Measurements from ENCODE around the gene SLC13A3.
"Not testable (repeated sequence)": the region's sequence is repeated elsewhere in the genome, so short reads cannot be mapped to it uniquely, and the experiment has no call there.

The SLC13A3 gene

DNA sequence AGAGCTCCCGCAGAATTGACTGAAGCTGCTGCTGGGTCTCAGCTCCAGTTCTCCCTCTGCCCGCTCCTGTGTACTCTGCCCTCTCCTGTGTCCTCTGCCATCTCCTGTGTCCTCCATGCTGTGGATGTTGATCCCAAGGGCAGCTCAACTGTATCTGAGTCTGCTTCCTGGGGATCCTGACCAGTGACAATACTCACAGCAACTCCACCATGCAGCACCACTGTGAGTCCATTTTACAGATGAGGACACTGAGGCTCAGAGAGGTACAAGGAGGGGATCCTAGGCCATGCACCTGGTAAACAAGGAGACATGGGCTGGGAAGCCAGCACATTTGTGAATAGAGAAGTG is 29.4 kb upstream of the SLC13A3 start:
- no peak for DNase-seq (ENCODE audit: low spot score)

DNA sequence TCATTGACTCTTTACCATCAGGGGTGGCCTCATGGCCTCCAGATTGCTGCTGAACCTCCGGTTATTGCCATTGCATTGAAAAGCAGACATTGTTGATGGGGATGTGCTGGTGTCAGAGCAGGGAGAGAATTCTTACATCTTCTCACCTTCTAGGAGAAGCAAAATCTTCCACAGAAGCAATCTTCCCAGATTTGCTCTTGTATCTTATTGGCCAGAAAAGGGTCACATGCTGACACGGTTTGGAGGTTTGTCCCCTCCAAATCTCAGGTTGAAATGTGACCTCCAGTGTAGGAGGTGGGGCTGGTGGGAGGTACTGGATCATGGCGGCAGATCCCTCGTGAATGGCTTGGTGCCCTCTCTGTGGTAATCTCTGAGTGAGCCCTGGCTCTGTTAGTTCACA is 27.3 kb upstream of the SLC13A3 start:
- DNase-seq (ENCODE audit: low spot score) = no peak

DNA sequence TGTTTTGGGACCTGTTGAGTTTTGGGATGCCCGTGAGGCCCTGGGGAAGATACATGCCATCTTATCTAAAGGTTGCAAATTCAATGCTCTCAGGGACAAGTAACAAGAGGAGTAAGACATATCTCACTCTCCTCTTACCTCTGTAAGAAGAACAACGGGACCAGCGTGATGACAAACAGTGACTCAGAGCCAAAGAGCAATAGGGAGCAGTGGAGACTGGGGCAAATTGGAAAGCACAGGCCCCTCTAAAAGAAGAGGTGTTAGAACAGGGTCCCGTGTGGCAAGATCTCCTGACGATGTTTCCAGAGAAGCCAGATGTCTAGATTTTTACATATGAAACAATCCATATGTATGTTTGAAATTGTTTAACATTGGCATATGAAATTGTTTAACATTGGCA is 26.3 kb upstream of the SLC13A3 start:
- DNase-seq (ENCODE audit: low spot score) = no peak

DNA sequence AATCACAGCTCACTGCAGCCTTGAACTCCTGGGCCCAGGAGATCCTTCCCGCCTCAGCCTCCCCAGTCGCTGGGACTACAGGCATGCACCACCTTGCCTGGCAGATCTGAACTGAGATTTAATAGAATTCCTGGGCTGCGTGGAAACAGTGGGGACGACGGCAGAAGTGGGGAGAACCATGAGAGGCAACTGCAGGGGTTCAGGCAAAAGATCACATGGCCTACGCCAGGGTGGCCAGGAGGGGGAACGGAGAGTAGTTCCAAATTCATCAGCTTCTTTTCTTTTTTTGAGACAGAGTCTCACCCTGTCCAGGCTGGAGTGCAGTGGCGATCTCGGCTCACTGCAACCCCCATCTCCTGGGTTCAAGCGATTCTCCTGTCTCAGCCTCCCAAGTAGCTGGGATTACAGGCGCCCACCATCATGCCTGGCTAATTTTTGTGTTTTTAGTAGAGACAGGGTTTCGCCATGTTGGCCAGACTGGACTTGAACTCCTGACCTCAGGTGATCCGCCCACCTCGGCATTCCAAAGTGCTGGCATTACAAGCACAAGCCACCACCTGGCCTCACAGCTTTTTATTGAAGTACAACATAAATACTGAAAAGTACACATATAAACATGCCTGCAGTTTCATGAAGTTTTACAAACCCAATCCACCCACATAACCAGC is 25.5 kb upstream of the SLC13A3 start:
- not testable (repeated sequence) for DNase-seq (ENCODE audit: low spot score)

DNA sequence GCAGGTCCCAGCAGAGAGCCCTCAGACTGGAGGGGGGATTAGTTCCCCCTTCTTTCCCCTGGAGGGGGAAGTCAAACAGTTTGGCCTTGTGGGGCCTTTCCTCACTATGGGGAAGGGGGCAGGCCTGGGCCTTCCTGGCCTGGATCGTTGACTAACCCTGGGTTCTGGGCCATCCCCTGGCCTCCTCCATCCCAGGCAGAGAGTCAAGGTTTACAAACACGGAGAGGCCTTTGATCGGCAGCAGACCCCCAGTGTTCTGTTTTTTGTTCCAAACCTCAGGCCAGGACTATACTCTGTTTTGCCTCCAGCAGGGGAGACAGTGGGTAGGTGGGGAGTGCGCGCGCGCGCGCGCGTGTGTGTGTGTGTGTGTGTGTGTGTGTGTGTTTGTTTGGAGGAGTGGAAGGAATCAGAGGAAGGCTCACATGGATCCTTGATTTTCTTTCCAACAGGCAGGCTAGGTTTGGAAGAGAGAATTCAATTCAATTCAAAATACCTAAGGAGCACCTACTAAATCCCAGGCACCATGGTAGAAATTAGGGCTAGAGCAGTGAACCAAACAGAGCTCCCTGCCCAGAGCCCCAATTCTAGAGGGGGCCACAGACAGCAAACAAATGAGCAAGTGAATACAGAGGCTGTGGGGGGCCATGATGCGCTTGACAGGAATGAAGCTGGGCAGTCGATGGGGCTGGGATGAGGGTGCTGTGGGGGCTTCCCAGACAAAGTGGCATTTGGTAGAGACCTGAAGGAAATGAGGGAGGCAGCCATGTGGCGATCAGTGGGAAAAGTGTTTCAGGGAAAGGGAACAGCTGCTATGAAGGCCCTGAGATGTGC is 23.2 kb upstream of the SLC13A3 start:
- DNase-seq (ENCODE audit: low spot score) = peak; percentile 26

DNA sequence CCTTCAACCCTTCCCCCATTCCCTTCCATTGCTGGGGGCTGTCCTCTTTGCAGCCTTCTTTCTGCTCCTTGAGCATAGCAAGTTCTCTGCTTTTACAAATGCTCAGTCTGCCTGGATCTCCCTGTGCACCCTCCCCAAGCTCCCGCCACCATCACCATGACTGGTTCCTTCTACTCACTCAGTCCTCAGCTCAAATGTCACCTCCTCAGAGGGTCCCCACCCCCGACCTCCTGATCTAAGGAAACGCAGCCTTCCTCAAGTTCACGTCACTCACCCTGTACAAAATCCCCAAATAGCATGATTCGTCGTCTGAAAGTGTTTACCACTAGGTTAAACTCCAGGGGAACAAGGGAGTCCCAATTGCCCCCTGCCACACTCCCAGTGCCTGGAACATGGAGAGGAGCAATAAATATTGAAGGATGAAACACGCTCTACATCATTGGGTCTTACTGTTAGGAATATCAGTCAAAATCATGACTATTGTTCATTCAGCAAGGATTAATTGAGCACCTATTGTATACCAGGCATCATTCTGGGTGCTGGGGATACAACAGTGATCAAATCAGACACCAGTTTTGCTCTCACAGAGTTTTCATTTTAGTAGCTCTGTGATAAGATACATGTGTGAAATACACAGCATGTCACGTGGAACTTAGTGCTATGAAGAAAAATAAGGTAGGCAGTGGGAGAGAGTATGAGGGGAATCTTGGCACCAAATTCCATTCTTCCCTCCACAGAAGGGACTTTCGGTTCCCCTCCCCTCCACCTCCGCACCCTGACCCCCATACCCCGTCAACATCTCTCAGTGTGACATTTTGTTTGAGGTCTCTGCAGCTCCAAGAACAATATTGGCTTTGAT is 22.4 kb upstream of the SLC13A3 start:
- DNase-seq (ENCODE audit: low spot score) = no peak

DNA sequence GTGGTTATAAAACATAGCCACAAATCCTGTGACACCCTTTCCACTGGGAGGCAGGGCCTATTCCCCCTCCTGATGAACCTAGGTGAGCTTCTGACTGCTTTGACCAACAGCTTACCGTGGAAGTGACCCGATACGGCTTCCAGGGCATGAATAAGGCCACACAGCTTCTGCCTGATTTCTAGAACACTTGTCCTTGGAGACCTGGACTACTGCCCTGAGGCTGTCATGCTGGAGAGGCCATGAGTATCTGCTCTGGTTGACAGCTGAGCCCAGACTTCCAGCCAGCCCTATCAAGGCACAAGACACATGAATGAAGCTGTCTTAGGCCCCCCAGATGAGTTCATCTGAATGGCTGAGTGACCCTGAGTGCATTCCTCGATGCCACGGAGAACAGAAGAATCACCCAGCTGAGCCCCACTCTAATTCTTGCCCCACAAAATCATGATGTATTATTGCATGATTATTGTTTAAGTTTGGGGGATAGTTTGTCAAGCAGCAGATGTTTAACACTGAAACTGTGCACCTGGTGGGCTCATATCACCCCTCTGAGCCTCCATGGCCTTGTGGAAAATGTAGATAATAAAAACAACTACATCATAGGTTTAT is 21.4 kb upstream of the SLC13A3 start:
- no peak for DNase-seq (ENCODE audit: low spot score)

DNA sequence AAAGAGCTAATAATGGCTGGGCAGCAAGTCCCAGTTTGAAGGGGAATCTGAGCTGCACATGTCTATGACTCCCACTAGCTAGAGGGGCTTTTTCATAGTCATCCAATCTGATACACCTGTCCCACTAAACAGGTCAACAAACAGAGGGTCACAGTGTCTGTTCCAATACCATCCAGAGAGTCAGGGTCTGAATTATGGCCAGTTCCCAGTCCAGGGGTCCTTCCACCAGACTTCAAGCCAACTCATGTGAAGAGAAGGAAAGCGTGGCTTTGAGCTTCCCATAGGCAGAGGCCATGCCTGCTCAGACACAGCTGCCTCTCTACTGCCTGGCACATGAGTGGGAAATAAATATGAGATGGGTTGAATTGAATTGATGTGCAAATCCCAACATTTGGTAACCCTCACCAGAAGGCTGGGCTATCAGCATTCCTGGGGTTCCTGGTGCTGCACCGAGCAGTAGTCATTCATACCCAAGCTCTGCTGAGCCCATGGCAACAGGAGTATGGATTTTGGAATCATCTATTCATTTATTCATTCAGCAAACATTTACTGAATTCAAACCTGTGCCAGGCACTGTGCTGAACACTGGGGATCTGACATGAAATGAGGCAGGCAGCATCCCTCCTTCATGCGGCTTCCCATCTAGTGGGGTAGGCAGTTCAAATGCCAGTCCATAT is 20.7 kb upstream of the SLC13A3 start:
- no peak for DNase-seq (ENCODE audit: low spot score)

DNA sequence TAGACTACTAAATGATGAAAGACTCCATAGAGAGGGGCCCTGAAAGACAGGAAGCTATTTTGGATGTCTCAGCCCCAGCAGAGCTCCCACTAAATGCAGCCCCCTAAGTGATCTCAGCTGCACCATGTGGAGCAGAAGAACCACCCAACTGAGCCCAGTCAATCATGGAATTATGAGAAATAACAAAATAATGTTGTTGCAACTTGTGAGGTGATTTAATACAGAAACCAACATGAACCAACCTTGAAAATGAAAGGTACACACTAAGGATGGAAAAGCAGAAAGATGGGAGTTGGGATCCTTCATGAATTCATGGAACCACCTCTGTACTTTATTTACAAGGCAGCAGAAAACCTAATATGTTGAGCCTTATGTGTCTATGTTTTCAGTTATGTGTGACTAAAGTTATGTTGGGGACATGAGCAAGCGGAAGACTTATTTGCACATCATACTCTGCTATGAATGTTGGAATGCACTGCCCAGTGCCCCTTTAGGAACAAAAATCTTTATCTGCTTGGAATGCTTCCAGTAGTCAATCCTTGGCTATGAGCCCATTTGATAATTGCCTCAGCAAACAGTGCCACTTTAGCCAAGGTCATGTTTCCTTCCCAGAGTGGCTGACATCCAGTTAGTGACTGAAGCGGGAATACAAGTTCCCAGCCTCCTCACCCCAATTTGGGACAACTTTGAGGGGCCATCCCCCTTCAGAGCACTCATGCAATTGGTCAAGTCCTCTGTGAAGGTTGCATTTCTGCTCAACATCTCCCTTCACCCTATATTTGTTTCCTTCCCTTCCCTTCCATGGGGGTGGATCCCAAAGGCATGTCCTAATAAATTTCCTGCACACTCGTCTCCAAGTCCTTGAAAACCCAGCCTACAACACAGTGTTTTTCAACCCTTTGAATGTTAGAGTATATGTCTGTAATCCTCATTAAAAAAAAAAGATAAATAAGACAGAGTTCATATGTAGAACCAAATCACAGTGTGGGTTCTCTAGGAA is 19.6 kb upstream of the SLC13A3 start:
- no peak for DNase-seq (ENCODE audit: low spot score)

DNA sequence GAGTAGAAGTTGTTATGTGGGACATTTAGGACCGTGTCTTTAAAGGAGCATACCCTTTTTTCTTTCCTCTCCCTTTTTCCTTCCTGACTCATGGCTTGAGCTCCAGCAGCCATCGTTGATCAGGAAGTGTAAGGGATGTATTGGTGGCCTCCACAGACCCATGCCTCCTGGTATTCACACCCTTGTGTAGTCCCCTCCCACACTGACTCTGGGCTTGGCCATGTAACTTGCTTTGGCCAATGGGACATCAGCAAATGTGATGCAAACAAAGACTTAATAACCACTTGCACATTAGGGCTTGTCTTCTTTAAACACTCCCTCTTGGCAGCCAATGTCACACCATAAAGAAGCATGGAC is 18.9 kb upstream of the SLC13A3 start:
- DNase-seq (ENCODE audit: low spot score) = no peak

DNA sequence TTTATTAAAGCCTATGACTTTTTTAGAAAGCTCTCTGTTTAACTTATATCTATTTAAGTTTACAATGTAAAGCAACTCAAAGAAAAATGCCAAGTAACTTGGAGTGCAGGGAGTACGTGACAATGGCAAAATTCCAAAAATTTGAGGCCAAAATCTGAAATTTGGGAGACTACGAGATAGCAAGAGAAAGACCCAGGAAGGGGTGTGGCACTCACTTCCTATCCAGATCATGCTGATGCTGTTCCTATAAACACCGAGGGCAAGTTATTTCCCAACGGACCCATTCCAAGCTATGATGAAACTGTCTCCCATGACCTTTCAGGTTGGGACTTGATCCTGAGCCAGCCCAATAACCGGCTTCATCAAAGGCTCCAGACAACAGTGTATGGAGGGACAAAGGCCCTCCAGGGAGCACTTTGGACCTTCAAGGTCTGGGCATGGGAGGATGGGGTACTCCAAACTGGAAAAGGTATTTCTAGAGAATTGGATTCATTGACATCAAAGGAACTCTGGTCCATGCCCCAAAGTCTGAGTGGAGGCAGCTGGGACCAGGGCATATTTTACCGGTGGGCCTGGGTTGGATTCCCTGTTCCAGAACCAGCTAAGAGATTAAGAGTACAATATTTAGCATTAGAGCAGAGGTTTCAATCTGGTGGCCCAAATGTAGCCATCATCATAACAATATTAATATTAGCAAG is 15.7 kb upstream of the SLC13A3 start:
- DNase-seq (ENCODE audit: low spot score) = no peak

DNA sequence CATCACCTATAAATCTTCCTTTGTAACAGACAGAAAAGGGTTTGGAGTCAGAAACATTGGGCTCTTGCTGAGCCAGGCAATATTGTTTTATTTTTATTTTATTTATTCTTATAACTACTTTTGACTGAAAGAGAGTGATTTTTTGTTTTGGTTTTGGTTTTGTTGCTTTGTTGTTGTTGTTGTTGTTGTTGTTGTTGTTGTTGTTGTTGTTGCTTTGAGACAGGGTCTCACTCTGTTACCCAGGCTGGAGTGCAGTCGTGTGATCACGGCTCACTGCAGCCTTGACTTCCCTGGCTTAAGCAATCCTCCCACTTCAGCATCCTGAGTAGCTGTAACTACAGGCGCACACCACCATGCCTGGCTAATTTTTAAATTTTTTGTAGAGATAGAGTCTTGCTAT is 15.0 kb upstream of the SLC13A3 start:
- no peak for DNase-seq (ENCODE audit: low spot score)

DNA sequence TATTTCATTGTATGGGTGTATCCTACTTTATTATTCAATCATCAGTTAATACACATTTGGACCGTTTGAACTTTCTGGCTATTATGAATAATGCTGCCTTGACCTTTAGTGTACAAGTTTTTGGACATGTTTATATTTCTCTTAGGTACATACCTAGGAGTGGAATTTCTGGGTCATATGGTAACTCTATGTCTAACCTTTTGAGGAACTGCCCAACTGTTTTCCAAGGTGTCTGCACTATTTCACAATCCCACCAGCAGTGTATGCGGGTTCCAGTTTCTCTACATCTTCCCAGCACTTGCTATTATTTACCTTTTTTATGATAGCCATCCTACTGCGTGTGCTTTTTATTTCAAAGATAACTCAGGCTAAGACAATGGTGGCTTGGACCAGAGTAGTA is 14.3 kb upstream of the SLC13A3 start:
- no peak for DNase-seq (ENCODE audit: low spot score)

DNA sequence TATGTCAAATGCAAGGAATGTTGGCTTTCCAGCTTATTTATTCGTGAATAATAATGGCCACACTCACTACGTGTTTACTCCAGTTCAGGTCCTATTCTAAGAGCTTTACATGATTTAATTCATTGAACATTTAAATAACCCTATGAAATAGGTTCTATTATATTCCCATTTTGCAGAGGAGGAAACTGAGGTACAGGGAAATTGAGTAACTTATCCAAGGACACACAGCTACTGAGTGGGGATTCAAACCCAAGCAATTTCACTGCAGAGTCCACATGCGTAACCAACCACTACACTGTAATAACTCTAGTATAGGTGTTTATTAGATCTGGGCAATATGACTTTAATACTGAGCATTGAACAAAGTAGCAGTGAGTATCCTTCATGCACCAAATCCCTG is 12.3 kb upstream of the SLC13A3 start:
- DNase-seq (ENCODE audit: low spot score) = no peak

DNA sequence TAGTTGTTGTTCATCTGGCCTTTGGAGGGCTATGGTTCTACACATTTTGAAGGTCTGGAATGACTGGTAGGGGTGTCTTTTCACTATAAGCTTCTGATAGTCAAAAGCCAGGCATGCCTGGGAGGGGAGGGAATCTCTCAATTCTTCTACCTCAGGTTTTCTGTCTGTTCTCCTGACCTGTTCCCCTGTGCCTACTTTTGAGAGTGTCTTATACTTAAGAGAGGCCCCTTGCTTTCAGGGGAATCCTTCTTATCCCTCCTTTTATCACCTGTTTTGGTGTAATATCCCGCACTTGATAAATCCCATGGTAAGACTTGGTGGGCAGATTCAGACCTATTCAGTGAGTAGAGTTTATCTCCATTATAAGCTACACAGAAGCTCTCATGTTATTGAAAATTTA is 10.4 kb upstream of the SLC13A3 start:
- no peak for DNase-seq (ENCODE audit: low spot score)

DNA sequence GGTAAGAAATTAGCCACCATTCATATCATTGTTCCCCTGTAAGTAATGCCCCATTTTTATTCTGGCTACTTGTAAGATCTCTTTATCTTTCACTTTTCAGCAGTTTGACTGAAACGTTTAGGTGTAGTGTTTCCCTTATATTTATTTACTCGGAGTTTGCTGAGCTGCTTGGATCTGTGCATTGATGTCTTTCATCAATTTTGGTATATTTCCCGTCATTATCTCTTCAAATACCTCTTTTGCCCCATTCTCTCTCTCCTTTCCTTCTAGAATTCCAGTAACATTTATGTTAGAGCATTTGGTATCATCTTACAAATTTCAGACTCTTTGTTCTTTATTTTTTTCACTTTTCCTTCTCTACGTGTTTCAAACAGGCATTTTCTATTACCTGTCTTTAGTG is 9.2 kb upstream of the SLC13A3 start:
- DNase-seq (ENCODE audit: low spot score) = no peak

DNA sequence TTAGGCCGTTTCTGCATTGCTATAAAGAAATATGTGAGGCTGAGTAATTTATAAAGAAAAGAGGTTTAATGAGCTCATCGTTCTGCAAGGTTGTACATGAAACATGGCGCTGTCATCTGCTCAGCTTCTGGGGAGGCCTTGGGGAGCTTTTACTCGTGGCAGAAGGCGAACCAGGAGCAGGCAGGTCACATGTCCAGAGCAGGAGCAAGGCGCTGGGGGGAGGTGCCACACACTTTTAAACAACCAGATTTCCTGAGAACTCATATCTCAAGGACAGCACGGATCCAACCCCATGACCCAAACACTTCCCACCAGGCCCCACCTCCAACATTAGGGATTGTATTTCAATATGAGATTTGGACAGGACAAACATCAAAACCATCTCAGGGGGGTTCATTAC is 6.4 kb upstream of the SLC13A3 start:
- DNase-seq (ENCODE audit: low spot score) = no peak

DNA sequence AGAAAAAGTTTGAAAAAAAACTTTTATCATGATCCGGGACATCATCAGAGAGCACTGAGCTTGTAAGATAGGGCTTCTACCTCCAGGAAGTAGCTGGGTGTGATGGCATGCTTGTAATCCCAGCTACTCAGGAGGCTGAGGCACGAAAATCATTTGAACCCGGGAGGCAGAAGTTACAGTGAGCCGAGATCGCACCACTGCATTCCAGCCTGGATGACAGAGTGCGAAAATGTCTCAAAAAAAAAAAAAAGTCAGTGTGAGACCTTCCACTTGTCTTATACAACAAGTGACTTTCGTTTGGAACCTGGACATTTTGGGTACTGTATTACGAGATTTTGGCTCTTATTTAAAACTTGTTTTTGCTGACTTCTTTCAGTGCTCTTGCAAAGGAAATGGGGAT is 5.9 kb upstream of the SLC13A3 start:
- DNase-seq (ENCODE audit: low spot score) = no peak

DNA sequence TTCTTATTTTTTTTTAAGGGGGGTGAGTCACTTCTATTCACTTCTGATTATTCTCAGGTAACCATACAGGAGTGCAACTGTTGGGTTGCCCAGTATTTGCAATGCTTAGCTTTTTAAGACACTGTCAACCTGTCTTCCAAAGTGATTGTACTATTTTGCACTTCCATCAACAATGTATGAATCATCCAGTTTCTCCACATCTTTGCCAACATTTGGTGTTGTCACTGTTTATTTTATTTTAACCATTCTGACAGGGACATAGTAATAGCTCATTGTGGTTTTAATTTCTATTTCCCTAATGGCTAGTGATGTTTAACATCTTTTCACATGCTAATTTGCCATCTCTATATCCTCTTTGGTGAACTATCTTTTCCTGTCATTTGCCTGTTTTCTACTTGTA is 1.4 kb upstream of the SLC13A3 start:
- no peak for DNase-seq (ENCODE audit: low spot score)

DNA sequence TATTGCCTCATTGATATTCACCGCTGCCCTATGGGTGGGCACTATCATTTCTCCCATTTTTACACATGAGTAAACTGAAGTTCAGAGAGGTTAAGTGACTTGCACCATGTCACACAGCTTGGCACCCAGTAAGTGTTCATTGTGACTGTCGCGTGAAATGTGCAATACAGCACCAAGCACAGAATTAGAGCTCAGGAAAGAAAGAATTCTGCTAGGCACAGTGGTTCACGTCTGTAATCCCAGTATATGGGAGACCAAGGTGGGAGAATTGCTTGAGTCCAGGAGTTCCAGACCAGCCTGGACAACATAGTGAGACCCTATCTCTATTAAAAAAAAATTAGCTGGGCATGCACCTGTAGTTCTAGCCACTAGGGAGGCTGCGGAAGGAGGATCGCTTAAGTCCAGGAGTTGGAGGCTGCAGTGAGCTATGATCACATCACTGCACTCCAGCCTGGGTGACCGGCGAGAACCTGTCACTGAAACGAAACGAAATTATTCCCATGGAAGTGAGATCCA is 626 bp downstream of the SLC13A3 start:
- DNase-seq (ENCODE audit: low spot score) = no peak

All from iPS-NIHi11 (cell line).